ENCODE measurements around the gene ATPAF1.

ATPAF1 gene

GRCh38 chr1:46692811-46693770 lies 24.9 kb upstream of the ATPAF1 start:
- no peak overlapping the region for H3K27ac ChIP-seq (ENCODE audit: low read depth, low read length)
- H3K4me3 ChIP-seq (ENCODE audit: low read depth, low read length): no peak overlapping the region
- no peaks in the 10 kb centered on the region for H3K27me3 ChIP-seq (ENCODE audit: insufficient read depth, low read length)
- no peaks in the 10 kb centered on the region for H3K4me1 ChIP-seq (ENCODE audit: control insufficient read depth, insufficient read depth, low read length, unreplicated experiment)
- no peak overlapping the region for H2AFZ ChIP-seq (ENCODE audit: low read length, unreplicated experiment)
- H3K79me2 ChIP-seq (ENCODE audit: control insufficient read depth, insufficient read depth, low read length, unreplicated experiment): no peaks in the 10 kb centered on the region
- H3K36me3 ChIP-seq (ENCODE audit: insufficient read depth, low read length): peaks cover 16% of the 10 kb centered on the region

GRCh38 chr1:46691997-46692790 lies 24.0 kb upstream of the ATPAF1 start:
- H3K36me3 ChIP-seq (ENCODE audit: insufficient read depth, low read length): peaks cover 17% of the 10 kb centered on the region
- H3K27ac ChIP-seq (ENCODE audit: low read depth, low read length): no peak overlapping the region

GRCh38 chr1:46690931-46691421 lies 22.8 kb upstream of the ATPAF1 start:
- Histone ChIP-seq H3K4me1 (ENCODE audit: control insufficient read depth, insufficient read depth, low read length, unreplicated experiment) (peaks cover 14% of the 10 kb centered on the region), H3K79me2 (ENCODE audit: control insufficient read depth, insufficient read depth, low read length, unreplicated experiment) (no peaks in the 10 kb centered on the region), H2AFZ (ENCODE audit: low read length, unreplicated experiment) (no peak overlapping the region), H3K36me3 (ENCODE audit: insufficient read depth, low read length) (peaks cover 18% of the 10 kb centered on the region), H3K27ac (ENCODE audit: low read depth, low read length) (no peak overlapping the region), H3K27me3 (ENCODE audit: insufficient read depth, low read length) (no peaks in the 10 kb centered on the region), H3K4me3 (ENCODE audit: low read depth, low read length) (no peak overlapping the region)

More at GRCh38 chr1:46691997-46692790, 24.0 kb upstream of the ATPAF1 start:
- H2AFZ ChIP-seq (ENCODE audit: low read length, unreplicated experiment): no peak overlapping the region
- H3K4me3 ChIP-seq (ENCODE audit: low read depth, low read length): no peak overlapping the region
- no peaks in the 10 kb centered on the region for H3K27me3 ChIP-seq (ENCODE audit: insufficient read depth, low read length)
- no peaks in the 10 kb centered on the region for H3K79me2 ChIP-seq (ENCODE audit: control insufficient read depth, insufficient read depth, low read length, unreplicated experiment)
- peaks cover 5% of the 10 kb centered on the region for H3K4me1 ChIP-seq (ENCODE audit: control insufficient read depth, insufficient read depth, low read length, unreplicated experiment)

- peaks cover 12% of the 10 kb centered on the region; the same call in 1 of the 2 replicates for H3K36me3 ChIP-seq (ENCODE audit: insufficient read depth, low read length)
- H2AFZ ChIP-seq (ENCODE audit: low read length, unreplicated experiment): no peak overlapping the region
- H3K4me1 ChIP-seq (ENCODE audit: control insufficient read depth, insufficient read depth, low read length, unreplicated experiment): peaks cover 14% of the 10 kb centered on the region
- no peaks in the 10 kb centered on the region for H3K79me2 ChIP-seq (ENCODE audit: control insufficient read depth, insufficient read depth, low read length, unreplicated experiment)
- no peak overlapping the region for H3K4me3 ChIP-seq (ENCODE audit: low read depth, low read length)
- no peak overlapping the region for H3K27ac ChIP-seq (ENCODE audit: low read depth, low read length)
- no peaks in the 10 kb centered on the region for H3K27me3 ChIP-seq (ENCODE audit: insufficient read depth, low read length)
These were observed 21.7 kb upstream of the ATPAF1 start for GRCh38 chr1:46689897-46690296.

GRCh38 chr1:46689356-46689755 lies 21.2 kb upstream of the ATPAF1 start:
- peaks cover 15% of the 10 kb centered on the region; the same call in 1 of the 2 replicates for H3K36me3 ChIP-seq (ENCODE audit: insufficient read depth, low read length)
- H3K4me3 ChIP-seq (ENCODE audit: low read depth, low read length): no peak overlapping the region

GRCh38 chr1:46687921-46688509 lies 19.9 kb upstream of the ATPAF1 start:
- H3K36me3 ChIP-seq (ENCODE audit: insufficient read depth, low read length): peaks cover 29% of the 10 kb centered on the region
- no peaks in the 10 kb centered on the region for H3K79me2 ChIP-seq (ENCODE audit: control insufficient read depth, insufficient read depth, low read length, unreplicated experiment)
- H3K4me1 ChIP-seq (ENCODE audit: control insufficient read depth, insufficient read depth, low read length, unreplicated experiment): peaks cover 18% of the 10 kb centered on the region
- H3K27me3 ChIP-seq (ENCODE audit: insufficient read depth, low read length): no peaks in the 10 kb centered on the region
- H3K4me3 ChIP-seq (ENCODE audit: low read depth, low read length): no peak overlapping the region
- H3K27ac ChIP-seq (ENCODE audit: low read depth, low read length): no peak overlapping the region
- H2AFZ ChIP-seq (ENCODE audit: low read length, unreplicated experiment): no peak overlapping the region

More at GRCh38 chr1:46689356-46689755, 21.2 kb upstream of the ATPAF1 start:
- Histone ChIP-seq H3K79me2 (ENCODE audit: control insufficient read depth, insufficient read depth, low read length, unreplicated experiment) (no peaks in the 10 kb centered on the region), H3K27ac (ENCODE audit: low read depth, low read length) (no peak overlapping the region), H3K27me3 (ENCODE audit: insufficient read depth, low read length) (no peaks in the 10 kb centered on the region), H3K4me1 (ENCODE audit: control insufficient read depth, insufficient read depth, low read length, unreplicated experiment) (peaks cover 18% of the 10 kb centered on the region), H2AFZ (ENCODE audit: low read length, unreplicated experiment) (no peak overlapping the region)

- H3K4me1 ChIP-seq (ENCODE audit: control insufficient read depth, insufficient read depth, low read length, unreplicated experiment): peaks cover 22% of the 10 kb centered on the region
These were observed 19.0 kb upstream of the ATPAF1 start for GRCh38 chr1:46687093-46687659.

GRCh38 chr1:46686255-46686654 lies 18.1 kb upstream of the ATPAF1 start:
- Histone ChIP-seq H3K4me1 (ENCODE audit: control insufficient read depth, insufficient read depth, low read length, unreplicated experiment) (peaks cover 26% of the 10 kb centered on the region), H3K27me3 (ENCODE audit: insufficient read depth, low read length) (no peaks in the 10 kb centered on the region), H2AFZ (ENCODE audit: low read length, unreplicated experiment) (no peak overlapping the region), H3K4me3 (ENCODE audit: low read depth, low read length) (no peak overlapping the region), H3K79me2 (ENCODE audit: control insufficient read depth, insufficient read depth, low read length, unreplicated experiment) (no peaks in the 10 kb centered on the region), H3K36me3 (ENCODE audit: insufficient read depth, low read length) (peaks cover 31% of the 10 kb centered on the region), H3K27ac (ENCODE audit: low read depth, low read length) (no peak overlapping the region)

More at GRCh38 chr1:46687093-46687659, 19.0 kb upstream of the ATPAF1 start:
- Histone ChIP-seq H3K36me3 (ENCODE audit: insufficient read depth, low read length) (peaks cover 30% of the 10 kb centered on the region), H3K4me3 (ENCODE audit: low read depth, low read length) (no peak overlapping the region), H2AFZ (ENCODE audit: low read length, unreplicated experiment) (no peak overlapping the region), H3K27ac (ENCODE audit: low read depth, low read length) (no peak overlapping the region), H3K27me3 (ENCODE audit: insufficient read depth, low read length) (no peaks in the 10 kb centered on the region), H3K79me2 (ENCODE audit: control insufficient read depth, insufficient read depth, low read length, unreplicated experiment) (no peaks in the 10 kb centered on the region)

- Histone ChIP-seq H3K27ac (ENCODE audit: low read depth, low read length) (no peak overlapping the region), H2AFZ (ENCODE audit: low read length, unreplicated experiment) (no peak overlapping the region), H3K36me3 (ENCODE audit: insufficient read depth, low read length) (peaks cover 42% of the 10 kb centered on the region), H3K4me1 (ENCODE audit: control insufficient read depth, insufficient read depth, low read length, unreplicated experiment) (peaks cover 26% of the 10 kb centered on the region), H3K27me3 (ENCODE audit: insufficient read depth, low read length) (no peaks in the 10 kb centered on the region), H3K4me3 (ENCODE audit: low read depth, low read length) (no peak overlapping the region), H3K79me2 (ENCODE audit: control insufficient read depth, insufficient read depth, low read length, unreplicated experiment) (no peaks in the 10 kb centered on the region)
These were observed 16.5 kb upstream of the ATPAF1 start for GRCh38 chr1:46684670-46685069.

- Histone ChIP-seq H2AFZ (ENCODE audit: low read length, unreplicated experiment) (no peak overlapping the region), H3K27me3 (ENCODE audit: insufficient read depth, low read length) (no peaks in the 10 kb centered on the region), H3K27ac (ENCODE audit: low read depth, low read length) (no peak overlapping the region), H3K4me3 (ENCODE audit: low read depth, low read length) (no peak overlapping the region), H3K79me2 (ENCODE audit: control insufficient read depth, insufficient read depth, low read length, unreplicated experiment) (no peaks in the 10 kb centered on the region), H3K4me1 (ENCODE audit: control insufficient read depth, insufficient read depth, low read length, unreplicated experiment) (peaks cover 19% of the 10 kb centered on the region), H3K36me3 (ENCODE audit: insufficient read depth, low read length) (peaks cover 40% of the 10 kb centered on the region)
These were observed 13.9 kb upstream of the ATPAF1 start for GRCh38 chr1:46682064-46682463.
